ENCODE measurements around the gene FEN1.

FEN1 gene

GRCh38 chr11:61778920-61779650 is 13.6 kb upstream of the FEN1 start:
- DNase-seq (ENCODE audit: low spot score), result no peak
- TF ChIP-seq, protein P1, sequence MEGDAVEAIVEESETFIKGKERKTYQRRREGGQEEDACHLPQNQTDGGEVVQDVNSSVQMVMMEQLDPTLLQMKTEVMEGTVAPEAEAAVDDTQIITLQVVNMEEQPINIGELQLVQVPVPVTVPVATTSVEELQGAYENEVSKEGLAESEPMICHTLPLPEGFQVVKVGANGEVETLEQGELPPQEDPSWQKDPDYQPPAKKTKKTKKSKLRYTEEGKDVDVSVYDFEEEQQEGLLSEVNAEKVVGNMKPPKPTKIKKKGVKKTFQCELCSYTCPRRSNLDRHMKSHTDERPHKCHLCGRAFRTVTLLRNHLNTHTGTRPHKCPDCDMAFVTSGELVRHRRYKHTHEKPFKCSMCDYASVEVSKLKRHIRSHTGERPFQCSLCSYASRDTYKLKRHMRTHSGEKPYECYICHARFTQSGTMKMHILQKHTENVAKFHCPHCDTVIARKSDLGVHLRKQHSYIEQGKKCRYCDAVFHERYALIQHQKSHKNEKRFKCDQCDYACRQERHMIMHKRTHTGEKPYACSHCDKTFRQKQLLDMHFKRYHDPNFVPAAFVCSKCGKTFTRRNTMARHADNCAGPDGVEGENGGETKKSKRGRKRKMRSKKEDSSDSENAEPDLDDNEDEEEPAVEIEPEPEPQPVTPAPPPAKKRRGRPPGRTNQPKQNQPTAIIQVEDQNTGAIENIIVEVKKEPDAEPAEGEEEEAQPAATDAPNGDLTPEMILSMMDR (IDR thresholded peaks at IDR 0.05; ENCODE audit: extremely low read depth, insufficient read depth, missing control alignments), result no peak
- in situ Hi-C loops (cut with MboI; ENCODE audit: low pct_unique_long_range_greater_than_20kb, low sequenced_read_pairs, unreplicated experiment), result no loop called here

- in situ Hi-C loops (cut with MboI; ENCODE audit: low pct_unique_long_range_greater_than_20kb, low sequenced_read_pairs, unreplicated experiment), result no loop called here
- TF ChIP-seq, protein P1 (IDR thresholded peaks at IDR 0.05; ENCODE audit: extremely low read depth, insufficient read depth, missing control alignments), result no peak
- DNase-seq (ENCODE audit: low spot score), result no peak
Measured at GRCh38 chr11:61779666-61780525, 12.8 kb upstream of the FEN1 start.

DNA sequence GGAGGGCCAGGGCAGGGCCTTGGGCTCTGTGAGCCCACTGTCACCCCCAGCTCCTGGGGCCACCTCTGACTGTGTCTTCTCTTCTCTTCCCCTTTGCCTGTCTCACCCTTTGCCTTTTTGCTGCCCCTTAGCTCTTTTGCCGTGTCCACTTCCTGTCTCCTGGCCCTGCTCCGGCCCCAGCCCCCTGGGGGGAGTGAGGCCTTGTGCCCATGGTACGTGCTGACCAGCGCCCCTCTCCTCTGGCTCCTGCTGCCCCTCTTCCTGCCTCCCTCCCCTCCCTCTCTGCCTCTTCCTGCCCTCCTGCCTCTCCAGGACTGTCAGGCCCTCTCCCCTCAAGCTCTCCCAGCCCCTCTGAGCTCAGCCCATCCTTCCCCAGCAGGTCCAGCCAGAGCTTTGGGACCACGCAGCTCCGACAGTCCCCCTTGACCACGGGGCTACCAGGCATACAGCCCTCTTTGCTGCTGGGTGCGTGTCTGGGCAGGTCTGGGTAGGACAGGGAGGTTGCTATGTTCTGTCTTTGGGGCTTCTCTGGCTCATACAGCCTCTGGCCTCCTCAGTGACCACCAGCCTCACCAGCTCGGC is 12.0 kb upstream of the FEN1 start:
- TF ChIP-seq, protein P1 (IDR thresholded peaks at IDR 0.05; ENCODE audit: extremely low read depth, insufficient read depth, missing control alignments), result no peak
- DNase-seq (ENCODE audit: low spot score), result no peak
- in situ Hi-C loops (cut with MboI; ENCODE audit: low pct_unique_long_range_greater_than_20kb, low sequenced_read_pairs, unreplicated experiment), result no loop called here

DNA sequence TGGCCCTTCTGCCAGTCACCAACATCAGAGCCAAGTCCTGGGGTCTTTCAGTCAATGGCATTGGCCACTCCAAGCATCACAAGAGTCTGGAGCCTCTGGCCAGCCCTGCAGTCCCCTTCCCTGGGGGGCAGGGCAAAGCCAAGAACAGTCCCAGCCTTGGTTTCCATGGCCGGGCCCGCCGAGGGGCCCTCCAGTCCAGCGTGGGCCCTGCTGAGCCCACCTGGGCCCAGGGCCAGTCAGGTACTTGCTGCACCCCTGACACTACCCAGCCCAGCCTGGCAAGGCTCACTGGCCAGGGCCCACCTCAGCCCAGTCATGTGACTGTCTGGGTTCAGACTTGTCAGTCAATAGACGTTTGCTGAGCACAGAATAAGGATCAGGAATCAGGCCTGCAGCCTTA is 11.1 kb upstream of the FEN1 start:
- DNase-seq (ENCODE audit: low spot score), result no peak
- in situ Hi-C loops (cut with MboI; ENCODE audit: low pct_unique_long_range_greater_than_20kb, low sequenced_read_pairs, unreplicated experiment), result no loop called here
- TF ChIP-seq, protein P1 (IDR thresholded peaks at IDR 0.05; ENCODE audit: extremely low read depth, insufficient read depth, missing control alignments), result no peak

DNA sequence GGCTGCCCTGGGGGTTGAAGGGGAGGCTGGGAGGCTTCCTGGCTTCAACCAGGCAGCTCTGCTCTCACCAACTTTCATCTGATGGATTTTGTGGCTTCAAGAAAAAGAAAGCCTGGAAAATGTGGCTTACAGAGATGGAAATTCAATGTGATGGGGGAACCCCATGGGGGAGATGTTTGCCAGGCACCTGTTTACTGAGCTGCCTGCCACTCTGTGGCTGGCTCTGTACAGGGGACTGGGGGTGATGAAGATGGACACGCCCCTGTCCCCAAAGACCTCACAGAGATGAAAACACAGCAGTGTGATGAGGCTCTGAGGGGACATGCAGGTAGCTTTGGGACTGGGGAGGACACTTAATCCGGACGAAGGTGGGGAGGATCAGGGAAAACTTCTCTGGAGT is 10.4 kb upstream of the FEN1 start:
- DNase-seq (ENCODE audit: low spot score), result no peak
- in situ Hi-C loops (cut with MboI; ENCODE audit: low pct_unique_long_range_greater_than_20kb, low sequenced_read_pairs, unreplicated experiment), result no loop called here
- TF ChIP-seq, protein P1 (IDR thresholded peaks at IDR 0.05; ENCODE audit: extremely low read depth, insufficient read depth, missing control alignments), result no peak

- in situ Hi-C loops (cut with MboI; ENCODE audit: low pct_unique_long_range_greater_than_20kb, low sequenced_read_pairs, unreplicated experiment), result no loop called here
- TF ChIP-seq, protein P1 (IDR thresholded peaks at IDR 0.05; ENCODE audit: extremely low read depth, insufficient read depth, missing control alignments), result no peak
- DNase-seq (ENCODE audit: low spot score), result no peak
Measured at GRCh38 chr11:61782841-61783240, 9.9 kb upstream of the FEN1 start.
